ENCODE measurements around the gene NKD2.

Gene NKD2

GRCh38 chr5:1008451-1009358 lies at the start of gene NKD2:
NKD2 (plus strand) TSS chr5:1008802; CDS start chr5:1009058, 256 bp downstream.
- H3K27ac ChIP-seq, result no peak within 1 kb of the TSS
- TF ChIP-seq ZFX (IDR thresholded peaks at IDR 0.05; ENCODE audit: borderline replicate concordance) (no peak), CTCF (IDR thresholded peaks at IDR 0.05) (peak; percentile 92)

- no peak overlapping the region for H3K27ac ChIP-seq
- TF ChIP-seq CTCF (IDR thresholded peaks at IDR 0.05) (no peak), ZFX (IDR thresholded peaks at IDR 0.05; ENCODE audit: borderline replicate concordance) (no peak)
These were observed 48.7 kb upstream of the NKD2 start for GRCh38 chr5:959581-960531.

GRCh38 chr5:960551-960950 lies 48.1 kb upstream of the NKD2 start:
- no peak overlapping the region for H3K27ac ChIP-seq
- TF ChIP-seq ZFX (IDR thresholded peaks at IDR 0.05; ENCODE audit: borderline replicate concordance), result no peak
- no peak for TF ChIP-seq CTCF (IDR thresholded peaks at IDR 0.05)

- TF ChIP-seq CTCF (IDR thresholded peaks at IDR 0.05) (no peak), ZFX (IDR thresholded peaks at IDR 0.05; ENCODE audit: borderline replicate concordance) (no peak)
- no peak overlapping the region for H3K27ac ChIP-seq
These were observed 47.4 kb upstream of the NKD2 start for GRCh38 chr5:961002-961710.

GRCh38 chr5:961711-962240 lies 46.8 kb upstream of the NKD2 start:
- no peak overlapping the region for H3K27ac ChIP-seq
- TF ChIP-seq CTCF (IDR thresholded peaks at IDR 0.05), result no peak

- no peak overlapping the region for H3K27ac ChIP-seq
- no peak for TF ChIP-seq CTCF (IDR thresholded peaks at IDR 0.05)
- TF ChIP-seq ZFX (IDR thresholded peaks at IDR 0.05; ENCODE audit: borderline replicate concordance), result no peak
These were observed 46.2 kb upstream of the NKD2 start for GRCh38 chr5:962386-962785.
